ENCODE results near the gene CR1. TPM values are rescaled to one million over a fixed set of nuclear protein-coding genes. Genes with fewer than 3 reads are reported as not detected.
"Not testable (repeated sequence)": the region's sequence is repeated elsewhere in the genome, so short reads cannot be mapped to it uniquely, and the experiment has no call there.

CR1 gene
- polyA plus RNA-seq, 4 donors: under 0.01 to 1.4 (median 0.40) TPM; not detected in 1

DNA sequence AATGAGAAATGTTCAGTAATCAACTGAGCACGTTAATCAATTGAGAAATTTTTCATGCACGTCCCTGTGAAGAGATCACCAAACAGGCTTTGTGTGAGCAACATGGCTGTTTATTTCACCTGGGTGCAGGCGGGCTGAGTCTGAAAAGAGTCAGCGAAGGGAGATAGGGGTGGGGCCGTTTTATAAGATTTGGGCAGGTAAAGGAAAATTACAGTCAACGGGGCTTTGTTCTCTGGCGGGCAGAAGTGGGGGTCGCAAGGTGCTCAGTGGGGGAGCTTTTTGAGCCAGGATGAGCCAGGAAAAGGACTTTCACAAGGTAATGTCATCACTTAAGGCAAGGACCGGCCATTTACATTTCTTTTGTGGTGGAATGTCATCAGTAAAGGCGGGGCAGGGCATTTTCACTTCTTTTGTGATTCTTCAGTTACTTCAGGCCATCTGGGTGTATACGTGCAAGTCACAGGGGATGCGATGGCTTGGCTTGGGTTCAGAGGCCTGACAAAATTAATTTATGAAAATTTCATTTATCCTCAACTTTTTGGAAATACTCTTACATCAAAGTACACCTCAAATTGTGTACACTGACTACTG, 137.8 kb downstream of the CR1 start:
- WGBS, 3 donors: 85 to 89% (median 86%) methylated on average over 12 of the region's 12 CpGs
- not testable (repeated sequence) for FAIRE-seq; H3K4me3 ChIP-seq (ENCODE audit: low read depth in 1 of 3, low read length in 3 of 3)

DNA sequence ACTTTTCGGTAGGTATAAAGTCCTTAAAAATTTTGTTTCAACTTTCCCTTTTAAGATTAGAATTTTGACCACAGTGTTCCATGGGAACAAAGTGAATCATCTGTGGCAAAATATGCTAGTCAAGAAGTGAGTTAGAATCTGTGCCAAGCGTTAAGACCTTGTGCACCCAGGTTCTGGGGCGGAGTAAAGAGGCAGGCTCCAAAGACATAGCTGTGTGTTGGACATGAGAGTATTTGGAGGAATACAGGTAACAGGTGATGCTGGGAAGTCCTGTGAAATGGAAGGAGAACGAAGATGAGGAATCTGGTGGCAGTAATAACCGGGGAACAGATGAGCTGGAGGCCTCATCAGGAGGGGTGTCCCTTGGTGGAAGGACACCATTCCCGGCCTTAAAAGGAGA, 138.3 kb downstream of the CR1 start:
- 77 to 92% (median 87%) methylated on average over 5 to 6 of the region's 6 CpGs for WGBS, 3 donors
- not testable (repeated sequence) for H3K4me1 ChIP-seq (ENCODE audit: control insufficient read depth in 3 of 3, insufficient read depth in 2 of 3, low read depth in 1 of 3, low read length in 2 of 3); H3K4me3 ChIP-seq (ENCODE audit: low read depth in 1 of 3, low read length in 3 of 3); H3K9me3 ChIP-seq (ENCODE audit: control insufficient read depth in 2 of 2, insufficient read depth in 1 of 2, low read depth in 1 of 2, low read length in 1 of 2); H3K27me3 ChIP-seq (ENCODE audit: control insufficient read depth in 3 of 3, insufficient read depth in 3 of 3, low read length in 3 of 3); FAIRE-seq; H3K36me3 ChIP-seq (ENCODE audit: control insufficient read depth in 3 of 3, insufficient read depth in 2 of 3, low read depth in 1 of 3, low read length in 3 of 3); DNase-seq; H3K27ac ChIP-seq (ENCODE audit: low read depth in 1 of 3, low read length in 2 of 3)

More for the DNA sequence above, 137.8 kb downstream of the CR1 start:
- not testable (repeated sequence) for H3K27ac ChIP-seq (ENCODE audit: low read depth in 1 of 3, low read length in 2 of 3); DNase-seq; H3K36me3 ChIP-seq (ENCODE audit: control insufficient read depth in 3 of 3, insufficient read depth in 2 of 3, low read depth in 1 of 3, low read length in 3 of 3); H3K4me1 ChIP-seq (ENCODE audit: control insufficient read depth in 3 of 3, insufficient read depth in 2 of 3, low read depth in 1 of 3, low read length in 2 of 3); H3K9me3 ChIP-seq (ENCODE audit: control insufficient read depth in 2 of 2, insufficient read depth in 1 of 2, low read depth in 1 of 2, low read length in 1 of 2); H3K27me3 ChIP-seq (ENCODE audit: control insufficient read depth in 3 of 3, insufficient read depth in 3 of 3, low read length in 3 of 3)

DNA sequence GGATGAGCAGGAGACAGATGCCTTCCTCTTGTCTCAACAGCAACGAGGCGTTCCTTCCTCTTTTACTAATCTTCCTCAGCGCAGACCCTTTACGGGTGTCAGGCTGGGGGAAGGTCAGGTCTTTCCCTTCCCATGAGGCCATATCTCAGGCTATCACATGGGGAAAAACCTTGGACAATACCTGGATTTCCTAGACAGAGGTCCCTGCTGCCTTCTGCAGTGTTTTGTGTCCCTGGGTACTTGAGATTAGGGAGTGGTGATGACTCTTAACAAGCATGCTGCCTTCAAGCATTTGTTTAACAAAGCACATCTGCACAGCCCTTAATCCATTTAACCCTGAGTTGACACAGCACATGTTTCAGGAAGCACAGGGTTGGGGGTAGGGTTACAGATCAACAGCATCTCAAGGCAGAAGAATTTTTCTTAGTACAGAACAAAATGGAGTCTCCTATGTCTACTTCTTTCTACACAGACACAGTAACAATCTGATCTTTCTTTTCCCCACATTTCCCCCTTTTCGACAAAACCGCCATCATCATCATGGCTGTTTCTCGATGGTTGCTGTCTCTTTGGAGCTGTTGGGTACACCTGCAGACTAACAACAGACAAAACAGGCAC, 139.7 kb downstream of the CR1 start:
- H3K4me1 ChIP-seq (ENCODE audit: control insufficient read depth in 3 of 3, insufficient read depth in 2 of 3, low read depth in 1 of 3, low read length in 2 of 3); H3K4me3 ChIP-seq (ENCODE audit: low read depth in 1 of 3, low read length in 3 of 3); FAIRE-seq; H3K36me3 ChIP-seq (ENCODE audit: control insufficient read depth in 3 of 3, insufficient read depth in 2 of 3, low read depth in 1 of 3, low read length in 3 of 3); H3K9me3 ChIP-seq (ENCODE audit: control insufficient read depth in 2 of 2, insufficient read depth in 1 of 2, low read depth in 1 of 2, low read length in 1 of 2); H3K27me3 ChIP-seq (ENCODE audit: control insufficient read depth in 3 of 3, insufficient read depth in 3 of 3, low read length in 3 of 3); DNase-seq: not testable (repeated sequence)
- H3K27ac ChIP-seq (ENCODE audit: low read depth in 1 of 3, low read length in 2 of 3): peak overlapping the region in 1 of 3 donors; percentile 7
- 66 to 86% (median 75%) methylated on average over 7 of the region's 7 CpGs for WGBS, 3 donors

- 83 to 88% (median 85%) methylated on average over 9 of the region's 9 CpGs for WGBS, 3 donors
- not testable (repeated sequence) for H3K36me3 ChIP-seq (ENCODE audit: control insufficient read depth in 3 of 3, insufficient read depth in 2 of 3, low read depth in 1 of 3, low read length in 3 of 3); FAIRE-seq; H3K4me1 ChIP-seq (ENCODE audit: control insufficient read depth in 3 of 3, insufficient read depth in 2 of 3, low read depth in 1 of 3, low read length in 2 of 3); DNase-seq; H3K27me3 ChIP-seq (ENCODE audit: control insufficient read depth in 3 of 3, insufficient read depth in 3 of 3, low read length in 3 of 3); H3K4me3 ChIP-seq (ENCODE audit: low read depth in 1 of 3, low read length in 3 of 3); H3K9me3 ChIP-seq (ENCODE audit: control insufficient read depth in 2 of 2, insufficient read depth in 1 of 2, low read depth in 1 of 2, low read length in 1 of 2); H3K27ac ChIP-seq (ENCODE audit: low read depth in 1 of 3, low read length in 2 of 3)
Measured at GRCh38 chr1:207638487-207639145, 142.7 kb downstream of the CR1 start.

DNA sequence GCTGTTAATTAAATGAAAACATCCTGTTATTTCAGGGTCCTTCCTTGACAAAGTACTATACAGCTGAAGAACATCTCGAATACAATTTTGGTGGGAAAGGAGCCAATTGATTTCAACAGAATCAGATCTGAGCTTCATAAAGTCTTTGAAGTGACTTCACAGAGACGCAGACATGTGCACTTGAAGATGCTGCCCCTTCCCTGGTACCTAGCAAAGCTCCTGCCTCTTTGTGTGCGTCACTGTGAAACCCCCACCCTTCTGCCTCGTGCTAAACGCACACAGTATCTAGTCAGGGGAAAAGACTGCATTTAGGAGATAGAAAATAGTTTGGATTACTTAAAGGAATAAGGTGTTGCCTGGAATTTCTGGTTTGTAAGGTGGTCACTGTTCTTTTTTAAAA, 143.4 kb downstream of the CR1 start:
- 68 to 71% (median 70%) methylated on average over 5 of the region's 5 CpGs for WGBS, 3 donors
- not testable (repeated sequence) for H3K9me3 ChIP-seq (ENCODE audit: control insufficient read depth in 2 of 2, insufficient read depth in 1 of 2, low read depth in 1 of 2, low read length in 1 of 2); H3K4me3 ChIP-seq (ENCODE audit: low read depth in 1 of 3, low read length in 3 of 3); H3K4me1 ChIP-seq (ENCODE audit: control insufficient read depth in 3 of 3, insufficient read depth in 2 of 3, low read depth in 1 of 3, low read length in 2 of 3); H3K27me3 ChIP-seq (ENCODE audit: control insufficient read depth in 3 of 3, insufficient read depth in 3 of 3, low read length in 3 of 3); FAIRE-seq; H3K27ac ChIP-seq (ENCODE audit: low read depth in 1 of 3, low read length in 2 of 3); DNase-seq; H3K36me3 ChIP-seq (ENCODE audit: control insufficient read depth in 3 of 3, insufficient read depth in 2 of 3, low read depth in 1 of 3, low read length in 3 of 3)

DNA sequence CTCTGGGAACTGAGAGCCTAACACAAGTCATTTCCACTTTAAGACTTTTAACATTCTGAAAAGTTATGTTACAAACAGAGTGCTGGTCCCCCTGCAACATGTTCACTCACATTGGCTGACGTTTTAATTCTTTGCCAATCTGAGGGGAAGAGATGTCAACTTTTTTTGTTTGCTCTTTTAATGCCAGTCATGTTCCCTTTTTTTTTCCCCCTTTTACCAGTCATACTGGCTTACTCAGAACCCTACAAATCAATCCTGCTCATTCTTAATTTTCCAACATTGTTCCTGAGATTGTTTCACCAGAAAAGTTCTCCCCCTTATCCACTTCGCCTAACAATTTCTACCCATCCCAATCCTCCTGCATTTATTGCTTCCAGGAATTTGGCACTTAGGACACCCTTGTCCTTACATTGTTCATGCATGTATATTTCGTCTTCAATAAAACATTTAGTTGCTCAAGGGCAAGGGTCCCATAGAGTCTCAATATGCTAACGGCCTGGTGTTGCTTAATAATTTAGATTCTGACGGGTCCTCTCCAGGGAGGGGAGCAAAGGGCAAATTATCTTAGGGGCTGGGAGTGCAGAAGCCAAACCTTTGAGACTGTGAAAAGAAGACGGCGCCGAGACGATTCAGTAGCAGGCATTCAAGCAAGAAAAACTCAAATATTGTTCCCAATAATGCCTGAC, 148.4 kb downstream of the CR1 start:
- peaks cover 0 to 14% (median 4%) of the 10 kb centered on the region in 3 donors for H3K4me1 ChIP-seq (ENCODE audit: control insufficient read depth in 3 of 3, insufficient read depth in 2 of 3, low read depth in 1 of 3, low read length in 2 of 3)
- H3K27ac ChIP-seq (ENCODE audit: low read depth in 1 of 3, low read length in 2 of 3): no peak overlapping the region
- H3K27me3 ChIP-seq (ENCODE audit: control insufficient read depth in 3 of 3, insufficient read depth in 3 of 3, low read length in 3 of 3): peaks cover 0 to 9% (median 2%) of the 10 kb centered on the region in 3 donors
- DNase-seq (no peak), FAIRE-seq (no peak)
- H3K36me3 ChIP-seq (ENCODE audit: control insufficient read depth in 3 of 3, insufficient read depth in 2 of 3, low read depth in 1 of 3, low read length in 3 of 3): no peaks in the 10 kb centered on the region
- no peaks in the 10 kb centered on the region for H3K9me3 ChIP-seq (ENCODE audit: control insufficient read depth in 2 of 2, insufficient read depth in 1 of 2, low read depth in 1 of 2, low read length in 1 of 2)
- 11 to 23% (median 16%) methylated on average over 9 of the region's 9 CpGs for WGBS, 3 donors
- peak overlapping the region in 2 of 3 donors; percentile 19 to 60 for H3K4me3 ChIP-seq (ENCODE audit: low read depth in 1 of 3, low read length in 3 of 3)

DNA sequence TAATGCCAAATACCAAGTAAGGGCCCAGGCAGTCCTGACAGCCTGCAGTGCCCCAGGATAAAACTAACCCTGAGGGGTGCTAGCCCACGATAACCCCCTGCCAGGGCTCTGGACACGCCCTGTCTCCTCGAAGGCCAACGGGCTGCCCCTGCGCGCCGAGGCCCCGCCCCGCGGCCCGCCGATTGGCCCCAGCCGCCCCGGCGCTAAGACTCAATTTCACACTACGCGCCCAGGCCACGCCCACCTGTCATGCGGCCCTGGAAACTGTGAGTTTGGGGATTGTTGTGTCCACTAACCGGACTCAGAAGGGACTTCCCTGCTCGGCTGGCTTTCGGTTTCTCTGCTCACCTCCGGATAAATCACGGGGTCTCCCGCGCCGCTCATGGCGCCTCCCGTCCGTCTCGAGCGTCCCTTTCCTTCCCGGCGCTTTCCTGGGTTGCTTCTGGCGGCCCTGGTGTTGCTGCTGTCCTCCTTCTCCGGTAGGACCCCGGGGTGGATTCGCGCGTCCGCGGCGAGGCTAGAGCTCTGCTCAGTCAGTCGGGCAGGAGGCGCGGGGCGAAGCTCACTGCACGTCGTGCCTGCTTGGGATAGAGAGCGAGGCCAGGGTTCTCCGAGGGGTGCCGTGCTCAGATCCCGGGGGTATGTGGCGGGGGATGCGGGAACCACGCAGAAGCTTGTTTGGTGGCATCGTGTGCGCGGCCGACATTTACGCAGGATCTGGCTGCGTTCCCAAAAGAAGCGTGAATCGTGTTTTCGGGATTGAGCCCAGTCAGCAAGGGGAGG, 149.1 kb downstream of the CR1 start, which contains the start of gene CR1L:
CR1L (plus strand) TSS at position 282 of the 783 bp plus-strand sequence; CDS start at position 383, 101 bp downstream.
- peak; percentile 67 to 87 for DNase-seq
- WGBS, 3 donors: 12 to 25% (median 22%) methylated on average over 64 to 65 of the region's 65 CpGs
- Histone ChIP-seq H3K36me3 (ENCODE audit: control insufficient read depth in 3 of 3, insufficient read depth in 2 of 3, low read depth in 1 of 3, low read length in 3 of 3) (no peaks in the 10 kb centered on the region), H3K4me1 (ENCODE audit: control insufficient read depth in 3 of 3, insufficient read depth in 2 of 3, low read depth in 1 of 3, low read length in 2 of 3) (peaks cover 0 to 22% (median 4%) of the 10 kb centered on the region in 3 donors), H3K27me3 (ENCODE audit: control insufficient read depth in 3 of 3, insufficient read depth in 3 of 3, low read length in 3 of 3) (peaks cover 0 to 9% (median 2%) of the 10 kb centered on the region in 3 donors), H3K4me3 (ENCODE audit: low read depth in 1 of 3, low read length in 3 of 3) (peak within 1 kb of the TSS; percentile 19 to 60 (median 31)), H3K9me3 (ENCODE audit: control insufficient read depth in 2 of 2, insufficient read depth in 1 of 2, low read depth in 1 of 2, low read length in 1 of 2) (no peaks in the 10 kb centered on the region), H3K27ac (ENCODE audit: low read depth in 1 of 3, low read length in 2 of 3) (no peak within 1 kb of the TSS)
- no peak for FAIRE-seq
